Bone marrow (tissue), 2 donors: ENCODE data around the gene MCM8.
"Not testable (repeated sequence)": the region's sequence is repeated elsewhere in the genome, so short reads cannot be mapped to it uniquely, and the experiment has no call there.

Source experiments
- DNase-seq, 2 donors: peaks; one replicate each; lab custom pipeline; 2025; lab: John Stamatoyannopoulos, UW

The MCM8 gene

GRCh38 chr20:6007094-6007528 is 56.7 kb downstream of the MCM8 start:
- no peak for DNase-seq

- DNase-seq, result no peak
Observed at GRCh38 chr20:6007529-6008103, 57.2 kb downstream of the MCM8 start.

GRCh38 chr20:6008254-6008653 is 57.8 kb downstream of the MCM8 start:
- DNase-seq, result peak; percentile 4 to 18

- no peak for DNase-seq
Observed at GRCh38 chr20:6012179-6012578, 61.7 kb downstream of the MCM8 start.

GRCh38 chr20:6014017-6014416 is 63.6 kb downstream of the MCM8 start:
- no peak for DNase-seq

- no peak for DNase-seq
Observed at GRCh38 chr20:6014957-6015356, 64.5 kb downstream of the MCM8 start.

- DNase-seq, result no peak
Observed at GRCh38 chr20:6017467-6017866, 67.0 kb downstream of the MCM8 start.

GRCh38 chr20:6017880-6018279 is 67.4 kb downstream of the MCM8 start:
- no peak for DNase-seq

GRCh38 chr20:6024768-6025167 is 74.3 kb downstream of the MCM8 start:
- no peak for DNase-seq

GRCh38 chr20:6026051-6026450 is 75.6 kb downstream of the MCM8 start:
- no peak for DNase-seq

GRCh38 chr20:6028818-6029217 is 78.4 kb downstream of the MCM8 start:
- no peak for DNase-seq

GRCh38 chr20:6029538-6029937 is 79.1 kb downstream of the MCM8 start:
- DNase-seq, result no peak

GRCh38 chr20:6030453-6031080 is 80.1 kb downstream of the MCM8 start:
- DNase-seq, result no peak

- not testable (repeated sequence) for DNase-seq
Observed at GRCh38 chr20:6032907-6033306, 82.5 kb downstream of the MCM8 start.

GRCh38 chr20:6034134-6034969 is 83.9 kb downstream of the MCM8 start:
- DNase-seq, result no peak

GRCh38 chr20:6036213-6036612 is 85.8 kb downstream of the MCM8 start:
- no peak for DNase-seq

GRCh38 chr20:6037082-6037481 is 86.6 kb downstream of the MCM8 start:
- DNase-seq, result no peak

GRCh38 chr20:6038256-6038655 is 87.8 kb downstream of the MCM8 start:
- DNase-seq, result no peak

GRCh38 chr20:6039766-6040165 is 89.3 kb downstream of the MCM8 start:
- no peak for DNase-seq

GRCh38 chr20:6040540-6040939 is 90.1 kb downstream of the MCM8 start:
- DNase-seq, result no peak

GRCh38 chr20:6040958-6041807 is 90.7 kb downstream of the MCM8 start:
- DNase-seq, result no peak

GRCh38 chr20:6041808-6042265 is 91.4 kb downstream of the MCM8 start:
- DNase-seq, result no peak
